ENCODE results near the gene RUVBL2. TPM values are rescaled to one million over a fixed set of nuclear protein-coding genes. Genes with fewer than 3 reads are reported as not detected.

RUVBL2 gene
- total RNA-seq, 1 donor from 2014 or later, result 64.2 TPM

DNA sequence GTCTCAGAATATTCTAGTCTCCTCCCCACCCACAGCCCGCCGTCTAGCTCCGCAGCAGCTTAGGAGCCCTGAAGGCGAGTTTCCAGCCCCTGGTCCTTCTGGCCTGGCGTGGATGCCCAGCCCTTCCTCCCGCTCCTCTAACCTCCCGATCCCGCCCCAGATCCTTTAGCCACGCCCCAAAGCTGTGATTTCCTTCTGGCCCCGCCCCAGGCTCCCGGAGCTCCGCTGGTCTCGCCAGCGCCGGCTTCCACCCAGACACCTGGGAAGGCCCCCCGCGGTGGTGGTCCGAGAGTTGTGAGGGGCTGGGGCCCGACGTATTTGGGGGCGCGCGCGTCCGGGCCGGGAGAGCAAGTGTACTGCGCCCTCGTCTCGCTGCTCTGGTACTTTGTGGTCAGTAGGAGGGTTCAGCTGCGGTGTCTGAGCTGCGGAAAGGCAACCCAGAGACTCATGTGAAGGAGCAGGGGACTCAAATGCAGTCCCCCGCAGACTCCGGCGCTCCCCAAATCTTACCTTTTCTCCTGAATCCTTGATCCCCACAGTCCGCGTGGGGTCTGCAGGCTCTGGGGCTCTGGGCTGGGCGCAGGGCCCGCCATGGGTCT lies 64.0 kb downstream of the RUVBL2 start, which contains the start of gene CGB7:
Gene CGB7 (minus strand): TSS at position 114 of the 599 bp plus-strand sequence. CDS start 2,374 bp downstream, outside the sequence.
- no peaks in the 10 kb centered on the region for H3K9me3 Mint-ChIP-seq (ENCODE audit: unreplicated experiment)
- H3K27me3 Mint-ChIP-seq (ENCODE audit: unreplicated experiment), result peaks cover 6% of the 10 kb centered on the region
- peak within 1 kb of the TSS; percentile 74 for H3K4me3 Mint-ChIP-seq (ENCODE audit: unreplicated experiment)
- TF ChIP-seq, protein P1, sequence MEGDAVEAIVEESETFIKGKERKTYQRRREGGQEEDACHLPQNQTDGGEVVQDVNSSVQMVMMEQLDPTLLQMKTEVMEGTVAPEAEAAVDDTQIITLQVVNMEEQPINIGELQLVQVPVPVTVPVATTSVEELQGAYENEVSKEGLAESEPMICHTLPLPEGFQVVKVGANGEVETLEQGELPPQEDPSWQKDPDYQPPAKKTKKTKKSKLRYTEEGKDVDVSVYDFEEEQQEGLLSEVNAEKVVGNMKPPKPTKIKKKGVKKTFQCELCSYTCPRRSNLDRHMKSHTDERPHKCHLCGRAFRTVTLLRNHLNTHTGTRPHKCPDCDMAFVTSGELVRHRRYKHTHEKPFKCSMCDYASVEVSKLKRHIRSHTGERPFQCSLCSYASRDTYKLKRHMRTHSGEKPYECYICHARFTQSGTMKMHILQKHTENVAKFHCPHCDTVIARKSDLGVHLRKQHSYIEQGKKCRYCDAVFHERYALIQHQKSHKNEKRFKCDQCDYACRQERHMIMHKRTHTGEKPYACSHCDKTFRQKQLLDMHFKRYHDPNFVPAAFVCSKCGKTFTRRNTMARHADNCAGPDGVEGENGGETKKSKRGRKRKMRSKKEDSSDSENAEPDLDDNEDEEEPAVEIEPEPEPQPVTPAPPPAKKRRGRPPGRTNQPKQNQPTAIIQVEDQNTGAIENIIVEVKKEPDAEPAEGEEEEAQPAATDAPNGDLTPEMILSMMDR (IDR thresholded peaks at IDR 0.05), result no peak
- H3K36me3 Mint-ChIP-seq (ENCODE audit: unreplicated experiment), result no peaks in the 10 kb centered on the region
- no peak for DNase-seq (ENCODE audit: extremely low spot score, unreplicated experiment)
- no peak within 1 kb of the TSS for H3K27ac Mint-ChIP-seq (ENCODE audit: unreplicated experiment)
- peaks cover 15% of the 10 kb centered on the region for H3K4me1 Mint-ChIP-seq (ENCODE audit: unreplicated experiment)

DNA sequence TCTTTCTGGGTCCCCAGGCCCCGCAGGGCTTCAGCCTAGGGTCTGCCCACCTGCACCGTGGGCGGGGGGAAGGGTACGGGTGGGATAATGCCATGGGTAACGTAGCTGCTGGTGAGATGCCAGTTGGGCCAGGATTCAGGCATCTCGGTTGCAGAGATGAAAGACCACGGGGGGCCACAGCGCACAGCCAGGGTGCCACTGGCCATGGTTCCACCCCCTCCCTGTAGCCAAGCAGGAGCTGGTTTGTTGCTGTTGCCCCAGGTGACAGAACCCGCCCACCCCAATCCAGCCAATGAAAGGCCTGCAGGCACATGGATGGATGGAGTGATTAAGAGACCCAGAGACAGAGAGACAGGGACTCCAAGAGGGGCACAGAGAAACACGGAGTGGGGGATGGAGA lies 64.9 kb downstream of the RUVBL2 start:
- DNase-seq (ENCODE audit: extremely low spot score, unreplicated experiment), result no peak
- H3K4me3 Mint-ChIP-seq (ENCODE audit: unreplicated experiment), result no peak overlapping the region
- H3K27ac Mint-ChIP-seq (ENCODE audit: unreplicated experiment), result no peak overlapping the region
- H3K27me3 Mint-ChIP-seq (ENCODE audit: unreplicated experiment), result peaks cover 6% of the 10 kb centered on the region
- TF ChIP-seq, protein P1 (IDR thresholded peaks at IDR 0.05), result no peak
- H3K36me3 Mint-ChIP-seq (ENCODE audit: unreplicated experiment), result no peaks in the 10 kb centered on the region
- no peaks in the 10 kb centered on the region for H3K9me3 Mint-ChIP-seq (ENCODE audit: unreplicated experiment)
- H3K4me1 Mint-ChIP-seq (ENCODE audit: unreplicated experiment), result peaks cover 15% of the 10 kb centered on the region

DNA sequence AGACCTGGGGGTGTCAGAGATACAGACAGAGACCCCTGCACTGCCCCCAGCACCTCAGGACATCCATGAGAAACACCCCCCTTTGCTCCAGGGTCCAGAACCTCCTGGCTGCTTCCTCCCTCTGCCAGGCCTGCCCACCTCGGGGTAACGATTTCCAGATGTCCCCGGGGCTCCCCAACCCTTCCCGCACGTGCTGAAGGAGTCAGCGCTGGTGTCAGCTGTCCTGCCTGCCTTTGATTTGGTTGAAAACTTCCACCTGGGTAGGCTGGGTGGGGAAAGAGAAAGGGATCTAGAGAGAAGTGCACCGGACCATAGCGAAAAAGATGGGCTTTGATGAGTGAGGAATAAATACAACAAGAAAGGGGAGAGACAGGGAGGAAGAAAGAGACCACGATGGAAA lies 65.4 kb downstream of the RUVBL2 start:
- Mint-ChIP-seq H3K36me3 (ENCODE audit: unreplicated experiment) (no peaks in the 10 kb centered on the region), H3K4me1 (ENCODE audit: unreplicated experiment) (peaks cover 15% of the 10 kb centered on the region), H3K27ac (ENCODE audit: unreplicated experiment) (no peak overlapping the region), H3K9me3 (ENCODE audit: unreplicated experiment) (no peaks in the 10 kb centered on the region), H3K27me3 (ENCODE audit: unreplicated experiment) (peaks cover 6% of the 10 kb centered on the region), H3K4me3 (ENCODE audit: unreplicated experiment) (no peak overlapping the region)
- TF ChIP-seq, protein P1 (IDR thresholded peaks at IDR 0.05), result no peak
- no peak for DNase-seq (ENCODE audit: extremely low spot score, unreplicated experiment)

DNA sequence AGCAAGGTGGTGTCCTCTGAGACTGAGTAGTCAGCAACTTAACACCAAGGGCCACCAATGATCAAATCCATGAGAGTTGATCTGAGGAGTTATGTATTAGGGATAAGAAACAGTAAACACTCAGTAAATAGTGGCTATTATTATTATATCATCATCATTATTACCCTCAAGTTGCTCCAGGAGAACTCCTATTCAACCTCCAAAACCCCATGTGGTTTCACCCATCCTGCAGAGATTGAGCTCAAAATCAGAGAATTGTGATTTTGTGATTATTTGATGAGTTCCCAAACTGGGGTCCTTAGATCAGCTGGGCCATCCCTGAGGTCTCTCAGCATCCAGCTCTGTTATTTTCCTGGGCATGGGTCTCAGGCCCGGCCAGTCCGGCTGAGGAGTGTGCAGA lies 67.3 kb downstream of the RUVBL2 start:
- Mint-ChIP-seq H3K27ac (ENCODE audit: unreplicated experiment) (no peak overlapping the region), H3K4me3 (ENCODE audit: unreplicated experiment) (no peak overlapping the region), H3K4me1 (ENCODE audit: unreplicated experiment) (peaks cover 20% of the 10 kb centered on the region), H3K36me3 (ENCODE audit: unreplicated experiment) (no peaks in the 10 kb centered on the region), H3K27me3 (ENCODE audit: unreplicated experiment) (peaks cover 12% of the 10 kb centered on the region), H3K9me3 (ENCODE audit: unreplicated experiment) (no peaks in the 10 kb centered on the region)
- DNase-seq (ENCODE audit: extremely low spot score, unreplicated experiment), result no peak
- TF ChIP-seq, protein P1 (IDR thresholded peaks at IDR 0.05), result no peak

DNA sequence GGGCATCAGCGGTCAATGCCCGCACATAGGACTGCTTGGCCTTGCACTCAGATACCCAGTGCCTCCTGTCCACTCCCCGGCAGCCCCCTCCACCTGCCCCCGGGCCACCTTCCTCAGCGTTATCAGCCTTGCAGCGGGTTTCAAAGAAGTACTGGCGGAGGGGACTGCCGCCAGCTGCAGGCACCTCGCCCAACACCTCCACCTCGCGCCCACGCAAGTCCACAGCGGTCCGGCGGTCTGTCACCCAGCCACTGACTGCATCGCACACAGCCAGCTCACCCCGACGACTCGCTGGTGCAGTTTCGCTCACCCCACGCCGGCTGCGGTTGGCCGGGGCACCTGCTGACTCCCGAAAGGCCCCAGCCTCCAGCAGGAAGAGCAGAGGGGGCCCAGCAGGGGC lies 67.8 kb downstream of the RUVBL2 start:
- Mint-ChIP-seq H3K27ac (ENCODE audit: unreplicated experiment) (no peak overlapping the region), H3K27me3 (ENCODE audit: unreplicated experiment) (peaks cover 16% of the 10 kb centered on the region), H3K4me3 (ENCODE audit: unreplicated experiment) (no peak overlapping the region), H3K36me3 (ENCODE audit: unreplicated experiment) (no peaks in the 10 kb centered on the region), H3K4me1 (ENCODE audit: unreplicated experiment) (peaks cover 18% of the 10 kb centered on the region), H3K9me3 (ENCODE audit: unreplicated experiment) (no peaks in the 10 kb centered on the region)
- TF ChIP-seq, protein P1 (IDR thresholded peaks at IDR 0.05), result no peak
- DNase-seq (ENCODE audit: extremely low spot score, unreplicated experiment), result no peak
